LNCaP clone FGC (cell line): ENCODE measurements around the gene KLKB1.
"Not testable (repeated sequence)": the region's sequence is repeated elsewhere in the genome, so short reads cannot be mapped to it uniquely, and the experiment has no call there.

Source experiments
- DNase-seq: peaks from one replicate; pipeline ENCODE4 v3.0.0-alpha.2; 2011; ENCODE audit warnings: low read depth
- H3K4me3 ChIP-seq: 2 replicates; pipeline ENCODE4 v1.5.1; 2011; ENCODE audit warnings: mild to moderate bottlenecking, low read depth, low read length, control low read depth
- TF ChIP-seq, protein P1 (sequence below): IDR thresholded peaks from 2 replicates; pipeline ENCODE4 v1.5.1; 2012; ENCODE audit warnings: mild to moderate bottlenecking; ENCODE audit not compliant: control insufficient read depth, insufficient read depth; ENCODE audit errors: extremely low read depth

KLKB1 gene

DNA sequence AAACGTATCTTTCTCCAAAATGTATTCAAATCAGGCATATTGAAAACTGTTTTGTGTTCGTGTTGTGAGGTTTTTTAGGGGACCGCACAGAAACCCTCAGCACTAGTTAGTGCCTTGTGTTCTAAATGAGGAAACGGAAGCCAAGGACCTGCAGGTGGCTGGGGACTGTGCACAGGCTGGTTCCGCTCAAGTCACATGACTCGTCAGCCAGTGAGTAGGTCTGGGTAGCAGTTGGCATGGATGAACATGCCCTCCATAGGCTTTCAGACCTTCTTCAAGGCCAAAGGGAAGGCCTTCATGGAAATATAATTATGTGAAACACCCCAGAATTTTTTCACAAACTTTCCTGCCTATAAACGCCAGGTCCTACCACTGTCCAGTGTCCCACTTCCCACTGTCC, 37.4 kb downstream of the KLKB1 start:
- TF ChIP-seq, protein P1, sequence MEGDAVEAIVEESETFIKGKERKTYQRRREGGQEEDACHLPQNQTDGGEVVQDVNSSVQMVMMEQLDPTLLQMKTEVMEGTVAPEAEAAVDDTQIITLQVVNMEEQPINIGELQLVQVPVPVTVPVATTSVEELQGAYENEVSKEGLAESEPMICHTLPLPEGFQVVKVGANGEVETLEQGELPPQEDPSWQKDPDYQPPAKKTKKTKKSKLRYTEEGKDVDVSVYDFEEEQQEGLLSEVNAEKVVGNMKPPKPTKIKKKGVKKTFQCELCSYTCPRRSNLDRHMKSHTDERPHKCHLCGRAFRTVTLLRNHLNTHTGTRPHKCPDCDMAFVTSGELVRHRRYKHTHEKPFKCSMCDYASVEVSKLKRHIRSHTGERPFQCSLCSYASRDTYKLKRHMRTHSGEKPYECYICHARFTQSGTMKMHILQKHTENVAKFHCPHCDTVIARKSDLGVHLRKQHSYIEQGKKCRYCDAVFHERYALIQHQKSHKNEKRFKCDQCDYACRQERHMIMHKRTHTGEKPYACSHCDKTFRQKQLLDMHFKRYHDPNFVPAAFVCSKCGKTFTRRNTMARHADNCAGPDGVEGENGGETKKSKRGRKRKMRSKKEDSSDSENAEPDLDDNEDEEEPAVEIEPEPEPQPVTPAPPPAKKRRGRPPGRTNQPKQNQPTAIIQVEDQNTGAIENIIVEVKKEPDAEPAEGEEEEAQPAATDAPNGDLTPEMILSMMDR, result no peak
- H3K4me3 ChIP-seq, result no peak overlapping the region
- DNase-seq, result no peak

DNA sequence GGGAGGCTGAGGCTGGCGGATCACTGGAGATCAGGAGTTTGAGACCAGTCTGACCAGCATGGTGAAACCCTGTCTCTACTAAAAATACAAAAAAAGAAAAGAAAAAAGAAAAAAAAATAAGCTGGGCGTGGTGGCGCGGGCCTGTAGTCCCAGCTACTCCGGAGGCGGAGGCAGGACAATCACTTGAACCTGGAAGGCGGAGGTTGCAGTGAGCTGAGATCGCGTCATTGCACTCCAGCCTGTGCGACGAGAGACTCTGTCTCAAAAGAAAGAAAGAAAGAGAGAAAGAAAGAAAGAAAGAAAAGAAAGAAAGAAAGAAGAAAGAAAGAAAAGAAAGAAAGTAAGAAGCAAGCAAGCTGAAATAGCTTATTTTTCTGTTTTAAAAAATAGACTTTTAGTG, 37.9 kb downstream of the KLKB1 start:
- H3K4me3 ChIP-seq, DNase-seq: not testable (repeated sequence)

DNA sequence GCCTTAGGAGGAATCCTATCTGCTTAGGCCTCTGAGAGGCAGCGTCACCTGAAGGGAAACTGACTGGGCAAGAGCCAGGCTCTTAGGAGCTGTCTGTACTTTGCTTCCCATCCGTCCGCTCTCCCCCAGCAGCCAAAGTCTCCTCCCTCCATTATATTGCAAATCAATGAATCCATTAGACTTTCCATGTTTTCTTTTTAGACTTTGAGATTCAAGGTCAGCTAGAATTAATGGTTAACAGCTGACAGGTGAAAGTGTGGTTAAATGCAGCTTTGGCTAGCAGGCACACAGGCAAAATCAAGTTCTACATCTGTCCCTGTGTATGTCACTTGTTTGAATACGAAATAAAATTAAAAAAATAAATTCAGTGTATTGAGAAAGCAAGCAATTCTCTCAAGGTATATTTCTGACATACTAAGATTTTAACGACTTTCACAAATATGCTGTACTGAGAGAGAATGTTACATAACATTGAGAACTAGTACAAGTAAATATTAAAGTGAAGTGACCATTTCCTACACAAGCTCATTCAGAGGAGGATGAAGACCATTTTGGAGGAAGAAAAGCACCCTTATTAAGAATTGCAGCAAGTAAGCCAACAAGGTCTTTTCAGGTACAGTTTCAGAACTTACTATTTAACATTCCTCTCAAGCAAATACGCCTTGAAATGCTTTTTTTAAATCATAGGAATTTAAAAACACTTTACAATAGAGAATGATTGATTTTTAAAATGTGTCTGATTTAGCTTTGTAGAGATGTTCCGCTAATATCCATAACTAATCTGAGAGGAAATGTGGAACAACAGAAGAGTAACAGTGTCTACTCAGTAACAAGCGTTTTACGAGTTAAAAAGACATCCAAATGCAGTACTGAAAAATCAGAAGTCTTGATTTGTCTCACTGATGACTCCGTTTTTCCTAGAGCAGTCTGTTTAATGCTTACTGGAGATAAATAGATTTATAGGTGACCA, 38.7 kb downstream of the KLKB1 start, which contains the start of gene F11:
F11 (plus strand) TSS at position 507 of the 970 bp plus-strand sequence. CDS start 948 bp downstream, outside the sequence.
- H3K4me3 ChIP-seq, result no peak within 1 kb of the TSS
- TF ChIP-seq, protein P1, result no peak
- no peak for DNase-seq

DNA sequence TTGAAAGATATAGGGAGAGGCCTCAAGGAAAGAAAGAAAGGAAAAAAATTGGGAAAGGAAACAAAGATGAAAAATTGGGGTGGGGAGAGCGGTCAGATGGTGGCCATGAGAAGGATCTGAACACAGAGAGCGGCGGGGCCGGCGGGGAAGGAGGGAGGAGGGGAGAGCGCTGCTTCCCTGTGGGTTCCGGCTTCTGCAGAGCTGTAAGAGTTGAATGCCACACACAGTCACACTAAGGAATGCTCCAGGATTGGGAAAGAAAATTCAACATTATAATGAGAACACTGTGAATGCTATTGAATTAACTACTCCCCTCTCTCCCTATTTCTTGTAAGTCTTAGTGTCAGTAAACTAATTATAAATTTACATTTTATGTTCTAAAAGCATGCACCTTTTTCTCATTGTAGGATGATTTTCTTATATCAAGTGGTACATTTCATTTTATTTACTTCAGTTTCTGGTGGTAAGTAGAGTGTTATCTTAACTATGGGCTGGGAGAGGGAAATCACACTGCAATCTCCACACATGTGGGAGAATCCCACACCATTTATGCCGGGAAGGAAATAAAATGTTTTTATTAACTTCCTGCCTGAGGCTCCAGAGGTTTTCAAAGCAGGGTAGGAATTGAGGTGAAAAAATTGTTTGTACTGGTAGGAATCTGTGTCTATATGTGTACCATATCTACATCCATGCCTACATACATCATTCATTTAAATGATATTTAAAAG, 39.6 kb downstream of the KLKB1 start:
- H3K4me3 ChIP-seq, result no peak overlapping the region
- no peak for DNase-seq

DNA sequence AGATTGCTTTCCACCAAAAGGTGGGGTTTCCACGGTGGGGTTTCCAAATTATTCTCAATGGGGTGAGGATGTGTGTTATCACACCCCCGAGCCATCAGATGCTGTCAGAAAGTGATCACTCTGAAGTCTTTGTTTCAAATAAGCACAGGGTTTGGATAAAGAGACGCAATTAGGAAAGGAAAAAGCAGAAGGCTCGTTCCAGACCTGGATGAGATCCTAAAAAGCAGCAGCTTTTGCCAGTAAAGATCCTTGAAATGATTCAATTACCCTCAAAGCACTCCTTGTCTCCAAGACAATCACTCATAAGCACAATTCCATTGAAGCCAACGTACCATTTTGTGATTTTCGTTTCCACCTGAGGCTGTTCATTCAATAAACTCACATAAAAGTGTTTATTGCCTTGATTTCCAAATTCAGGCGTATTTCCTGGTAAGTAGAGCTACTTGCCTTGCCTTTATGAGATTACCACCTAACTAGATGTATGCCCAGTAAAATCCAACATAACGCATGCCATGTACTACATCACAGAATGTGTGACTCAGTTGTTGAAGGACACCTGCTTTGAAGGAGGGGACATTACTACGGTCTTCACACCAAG, 43.9 kb downstream of the KLKB1 start:
- TF ChIP-seq, protein P1, result no peak
- H3K4me3 ChIP-seq, result no peak overlapping the region
- no peak for DNase-seq

More for the DNA sequence above, 39.6 kb downstream of the KLKB1 start:
- TF ChIP-seq, protein P1, result no peak

DNA sequence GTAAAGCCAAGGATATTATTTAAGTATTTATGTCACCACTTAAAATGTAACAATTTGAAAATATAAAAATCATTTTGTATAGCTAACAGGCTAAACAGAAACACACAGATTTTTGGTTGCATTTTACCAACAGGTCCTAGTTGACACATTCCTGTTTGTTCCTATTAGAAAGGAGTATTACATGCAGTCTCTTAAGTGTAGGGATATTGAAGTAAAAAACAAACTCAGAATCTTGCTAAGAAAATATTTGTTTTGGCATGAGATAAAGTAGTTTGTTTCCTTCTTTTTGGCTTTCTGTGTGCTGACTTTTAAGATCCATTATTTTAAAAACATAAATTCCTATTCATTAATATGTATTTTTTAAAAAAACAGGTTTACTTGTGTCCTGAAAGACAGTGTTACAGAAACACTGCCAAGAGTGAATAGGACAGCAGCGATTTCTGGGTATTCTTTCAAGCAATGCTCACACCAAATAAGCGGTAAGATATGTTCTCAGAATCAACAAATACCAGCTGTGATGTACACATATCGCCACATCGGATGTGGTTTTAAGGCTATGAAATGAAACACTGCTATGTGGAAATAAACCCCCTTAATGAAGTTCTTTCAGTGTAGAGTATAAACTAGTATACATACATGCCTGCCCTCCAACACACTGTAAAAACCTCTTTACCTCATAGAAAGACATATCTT, 45.5 kb downstream of the KLKB1 start:
- TF ChIP-seq, protein P1, result no peak
- DNase-seq, result no peak
- H3K4me3 ChIP-seq, result no peak overlapping the region

DNA sequence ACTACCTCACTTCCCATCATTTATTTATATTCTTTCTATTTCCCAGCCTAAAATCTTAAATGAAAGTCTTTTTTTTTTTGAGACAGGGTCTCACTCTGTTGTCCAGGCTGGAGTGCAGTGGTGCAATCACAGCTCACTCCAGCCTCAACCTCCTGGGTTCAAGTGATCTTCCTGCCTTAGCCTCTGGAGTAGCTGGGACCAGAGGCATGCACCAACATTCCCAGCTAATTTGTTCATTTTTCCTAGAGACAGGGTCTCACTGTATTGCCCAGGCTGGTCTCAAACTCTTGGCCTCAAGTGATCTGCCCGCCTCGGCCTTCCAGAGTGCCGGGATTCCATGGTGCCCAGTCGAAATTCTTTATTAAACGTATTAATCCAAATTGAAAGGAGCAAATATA, 46.1 kb downstream of the KLKB1 start:
- H3K4me3 ChIP-seq, DNase-seq: not testable (repeated sequence)
